HFFc6 (cell line): ENCODE measurements around the gene LTBP3. TPM values are rescaled to one million over a fixed set of nuclear protein-coding genes. Genes with fewer than 3 reads are reported as not detected.

Experiments used
- DNase-seq: peaks from one replicate; pipeline ENCODE4 v3.0.0-alpha.2; 2018
- H3K27ac Mint-ChIP-seq: 2 replicates; pipeline ENCODE4 v1.8.0; 2020; ENCODE audit warnings: mild to moderate bottlenecking, mixed read lengths
- H3K27me3 Mint-ChIP-seq: 2 replicates; pipeline ENCODE4 v1.8.0; 2021; ENCODE audit warnings: mild to moderate bottlenecking, moderate library complexity, mixed read lengths; ENCODE audit not compliant: insufficient read depth
- H3K36me3 Mint-ChIP-seq: 2 replicates; pipeline ENCODE4 v1.8.0; 2021; ENCODE audit warnings: low read depth, mixed read lengths
- H3K4me1 Mint-ChIP-seq: 2 replicates; pipeline ENCODE4 v1.8.0; 2020; ENCODE audit warnings: low read depth, mixed read lengths
- H3K4me3 Mint-ChIP-seq: 2 replicates; pipeline ENCODE4 v1.8.0; 2020; ENCODE audit warnings: mild to moderate bottlenecking, moderate library complexity, mixed read lengths
- H3K9me3 Mint-ChIP-seq: 2 replicates; pipeline ENCODE4 v1.8.0; 2020; ENCODE audit warnings: mild to moderate bottlenecking, mixed read lengths
- CTCF ChIP-seq: fragments of 200-600 bp; sonication (generic); IDR thresholded peaks from 2 replicates; pipeline ENCODE4 v1.5.0; 2021; ENCODE audit warnings: antibody characterized with exemption, mild to moderate bottlenecking
- total RNA-seq, 6 experiments: library from RNA; stranded (reverse); fragmentation: NEBNext Ultra II Directional; extraction: Animal tissue kit (Norgen Biotek cat#: 25700); gene quantifications; 2 replicates in 1 of 6; 3 replicates in 5 of 6; pipeline ENCODE4 v1.2.3, GENCODE V29; 2021

Gene LTBP3
- total RNA-seq, 6 experiments from 2014 or later, result 64.0 to 78.1 (median 66.0) TPM

GRCh38 chr11:65500387-65501185, 57.6 kb downstream of the LTBP3 start:
- H3K4me1 Mint-ChIP-seq, result peaks cover 46% of the 10 kb centered on the region
- no peak for TF ChIP-seq CTCF
- peaks cover 23% of the 10 kb centered on the region for H3K9me3 Mint-ChIP-seq
- H3K27me3 Mint-ChIP-seq, result peaks cover 28% of the 10 kb centered on the region
- peak; percentile 55 for DNase-seq
- no peak overlapping the region for H3K27ac Mint-ChIP-seq
- peaks cover 23% of the 10 kb centered on the region for H3K36me3 Mint-ChIP-seq
- H3K4me3 Mint-ChIP-seq, result no peak overlapping the region

GRCh38 chr11:65499713-65500386, 58.3 kb downstream of the LTBP3 start:
- H3K9me3 Mint-ChIP-seq, result peaks cover 16% of the 10 kb centered on the region

GRCh38 chr11:65498977-65499712, 59.0 kb downstream of the LTBP3 start, which contains the start of gene MALAT1:
Gene MALAT1 (plus strand): TSS chr11:65499045.
- Mint-ChIP-seq H3K27me3 (peaks cover 13% of the 10 kb centered on the region), H3K27ac (no peak within 1 kb of the TSS), H3K36me3 (peaks cover 9% of the 10 kb centered on the region), H3K4me1 (peaks cover 40% of the 10 kb centered on the region), H3K9me3 (peaks cover 8% of the 10 kb centered on the region), H3K4me3 (no peak within 1 kb of the TSS)
- TF ChIP-seq CTCF, result no peak
- DNase-seq, result peak; percentile 95

More at GRCh38 chr11:65499713-65500386, 58.3 kb downstream of the LTBP3 start:
- TF ChIP-seq CTCF, result no peak
- H3K27ac Mint-ChIP-seq, result no peak overlapping the region
- H3K4me3 Mint-ChIP-seq, result no peak overlapping the region
- peaks cover 40% of the 10 kb centered on the region for H3K4me1 Mint-ChIP-seq
- peaks cover 16% of the 10 kb centered on the region for H3K36me3 Mint-ChIP-seq
- H3K27me3 Mint-ChIP-seq, result peaks cover 20% of the 10 kb centered on the region
- DNase-seq, result no peak

- Mint-ChIP-seq H3K36me3 (peaks cover 4% of the 10 kb centered on the region), H3K27me3 (peaks cover 8% of the 10 kb centered on the region), H3K4me1 (peaks cover 44% of the 10 kb centered on the region), H3K9me3 (peaks cover 4% of the 10 kb centered on the region), H3K27ac (no peak overlapping the region), H3K4me3 (no peak overlapping the region)
- TF ChIP-seq CTCF, result no peak
- no peak for DNase-seq
Observed at GRCh38 chr11:65498727-65498976, 59.5 kb downstream of the LTBP3 start.

- H3K9me3 Mint-ChIP-seq, result no peaks in the 10 kb centered on the region
- peaks cover 48% of the 10 kb centered on the region for H3K4me1 Mint-ChIP-seq
Observed at GRCh38 chr11:65498042-65498726, 60.0 kb downstream of the LTBP3 start.

More at GRCh38 chr11:65498042-65498726, 60.0 kb downstream of the LTBP3 start:
- Mint-ChIP-seq H3K4me3 (no peak overlapping the region), H3K27ac (no peak overlapping the region), H3K27me3 (peaks cover 5% of the 10 kb centered on the region), H3K36me3 (no peaks in the 10 kb centered on the region)
- no peak for TF ChIP-seq CTCF
- no peak for DNase-seq
